Neuronal stem cell (in vitro differentiated cells): ENCODE results near the gene YBX1.

Experiments
- DNase-seq: peaks from one replicate; pipeline ENCODE4 v3.0.0-alpha.2; 2013; ENCODE audit warnings: low spot score
- H2AFZ ChIP-seq: one replicate; pipeline ENCODE4 v1.6.1; 2013; ENCODE audit warnings: mild to moderate bottlenecking, low read length, inconsistent platforms
- H2AK5ac ChIP-seq: 2 replicates; pipeline ENCODE4 v1.6.1; 2013; ENCODE audit warnings: low read depth, mild to moderate bottlenecking, inconsistent platforms, low read length, moderate library complexity, mixed read lengths
- H2BK120ac ChIP-seq: 2 replicates; pipeline ENCODE4 v1.6.1; 2013; ENCODE audit warnings: low read depth, mild to moderate bottlenecking, inconsistent platforms, low read length, moderate library complexity, mixed read lengths
- H2BK12ac ChIP-seq: one replicate; pipeline ENCODE4 v1.6.1; 2013; ENCODE audit warnings: low read length, inconsistent platforms
- H2BK15ac ChIP-seq: 2 replicates; pipeline ENCODE4 v1.6.1; 2013; ENCODE audit warnings: mild to moderate bottlenecking, low read length, inconsistent platforms, mixed read lengths
- H2BK5ac ChIP-seq: one replicate; pipeline ENCODE4 v1.6.1; 2013; ENCODE audit warnings: inconsistent platforms, mild to moderate bottlenecking, low read length, moderate library complexity
- H3K14ac ChIP-seq: one replicate; pipeline ENCODE4 v1.6.1; 2013; ENCODE audit warnings: low read length, inconsistent platforms
- H3K18ac ChIP-seq: 2 replicates; pipeline ENCODE4 v1.6.1; 2013; ENCODE audit warnings: low read length, inconsistent platforms
- H3K23ac ChIP-seq: 2 replicates; pipeline ENCODE4 v1.6.1; 2013; ENCODE audit warnings: low read depth, mild to moderate bottlenecking, mixed read lengths, low read length, inconsistent platforms; ENCODE audit not compliant: poor library complexity
- H3K27ac ChIP-seq: replicated peaks from 3 replicates; pipeline ENCODE4 v1.5.1; 2013; ENCODE audit warnings: low read length, inconsistent platforms
- H3K27me3 ChIP-seq, 3 experiments: 2 replicates each; pipeline ENCODE4 v1.6.1; 2013; ENCODE audit warnings: low read length in 3 of 3, mild to moderate bottlenecking in 2 of 3, inconsistent platforms in 1 of 3, low read depth in 1 of 3, mixed read lengths in 1 of 3, moderate library complexity in 1 of 3; ENCODE audit not compliant: control insufficient read depth in 3 of 3, insufficient read depth in 3 of 3
- H3K36me3 ChIP-seq, 2 donors: replicated peaks in 1 of 2; 2 replicates each; pipeline ENCODE4 v1.6.1; 2013; ENCODE audit warnings: low read length in 2 of 2; ENCODE audit not compliant: control insufficient read depth in 2 of 2, insufficient read depth in 2 of 2
- H3K4ac ChIP-seq: 2 replicates; pipeline ENCODE4 v1.6.1; 2013; ENCODE audit warnings: inconsistent platforms, mild to moderate bottlenecking, low read length, moderate library complexity
- H3K4me1 ChIP-seq, 2 donors: 1 replicate in 1 of 2; 2 replicates in 1 of 2; pipeline ENCODE4 v1.6.1; 2013; ENCODE audit warnings: low read length in 2 of 2, low read depth in 1 of 2; ENCODE audit not compliant: control insufficient read depth in 2 of 2, insufficient read depth in 1 of 2
- H3K4me2 ChIP-seq: one replicate; pipeline ENCODE4 v1.6.1; 2013; ENCODE audit warnings: mild to moderate bottlenecking, low read length, inconsistent platforms; ENCODE audit not compliant: insufficient read depth, poor library complexity, severe bottlenecking
- H3K4me3 ChIP-seq, 2 donors: 2 replicates each; pipeline ENCODE4 v1.5.1; 2013; ENCODE audit warnings: low read length in 2 of 2, mild to moderate bottlenecking in 2 of 2, inconsistent platforms in 1 of 2, moderate library complexity in 1 of 2
- H3K79me1 ChIP-seq: one replicate; pipeline ENCODE4 v1.6.1; 2013; ENCODE audit warnings: low read depth, mild to moderate bottlenecking, inconsistent platforms, low read length, moderate library complexity
- H3K9ac ChIP-seq: one replicate; pipeline ENCODE4 v1.6.1; 2013; ENCODE audit warnings: mild to moderate bottlenecking, low read depth, low read length, inconsistent platforms; ENCODE audit not compliant: poor library complexity
- H3K9me3 ChIP-seq, 2 donors: replicated peaks in 1 of 2; 2 replicates each; pipeline versions ENCODE3 to v1.6.1; 2013; ENCODE audit warnings: low read length in 2 of 2, mild to moderate bottlenecking in 2 of 2, inconsistent platforms in 1 of 2, low read depth in 1 of 2, mixed read lengths in 1 of 2, moderate library complexity in 1 of 2; ENCODE audit not compliant: control insufficient read depth in 2 of 2, insufficient read depth in 1 of 2
- H4K8ac ChIP-seq: one replicate; pipeline ENCODE4 v1.6.1; 2013; ENCODE audit warnings: low read depth, mild to moderate bottlenecking, inconsistent platforms, low read length, moderate library complexity
- H4K91ac ChIP-seq: one replicate; pipeline ENCODE4 v1.6.1; 2013; ENCODE audit warnings: low read length, low read depth, mild to moderate bottlenecking, inconsistent platforms; ENCODE audit not compliant: poor library complexity
- WGBS, 2 donors: extraction: QIAGEN DNeasy Blood & Tissue Kit; methylation state at CpG; one replicate each; pipeline ENCODE4 v1.1.7; 2013; ENCODE audit warnings: missing lambda C conversion rate in 2 of 2, mixed read lengths in 1 of 2; ENCODE audit not compliant: insufficient read length in 2 of 2, insufficient replicate concordance in 1 of 2; ENCODE audit errors: extremely low coverage in 2 of 2; 5-methylcytosine and 5-hydroxymethylcytosine counted together

Gene YBX1

DNA sequence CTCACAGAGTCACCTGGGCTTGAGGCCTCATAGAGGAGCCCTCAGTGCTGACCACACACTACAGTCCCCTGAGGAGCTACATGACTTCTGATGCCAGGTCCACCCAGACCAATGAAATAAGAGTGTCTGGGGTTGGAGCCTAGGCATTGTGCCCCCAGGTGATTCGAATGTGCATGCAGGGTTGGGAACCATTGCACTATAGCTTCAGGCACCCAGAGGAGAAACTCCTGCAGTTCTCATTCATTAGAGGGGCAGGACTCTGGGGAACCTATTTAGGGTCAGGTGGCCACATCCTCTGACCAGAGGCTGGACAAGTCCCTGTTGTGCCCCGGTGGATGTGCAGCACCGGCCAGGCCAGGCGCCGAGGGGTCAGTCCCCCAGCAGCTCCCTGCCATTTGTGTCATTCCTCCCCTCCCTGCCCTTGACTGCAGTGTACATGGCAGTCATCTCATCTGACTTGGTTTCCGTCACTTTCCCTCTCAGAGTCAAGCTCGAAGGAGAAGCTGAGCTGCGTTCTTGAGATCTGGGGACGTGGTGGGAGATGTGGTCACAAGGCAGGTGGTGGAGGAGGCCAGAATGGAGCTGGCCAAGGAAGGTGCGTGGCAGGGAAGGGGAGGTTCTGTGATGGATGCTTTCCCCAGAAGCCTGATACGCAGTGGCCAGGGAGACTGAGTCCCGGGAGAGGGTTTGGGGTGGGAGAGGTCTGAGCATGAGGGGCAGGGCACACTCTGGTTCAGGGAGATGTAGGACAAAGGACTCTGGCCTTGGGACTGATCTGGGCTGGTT lies 51.4 kb downstream of the YBX1 start:
- no peak for DNase-seq
- no peaks in the 10 kb centered on the region for H3K9me3 ChIP-seq
- no peak overlapping the region for H4K8ac ChIP-seq
- no peak overlapping the region for H3K23ac ChIP-seq
- no peak overlapping the region for H3K27ac ChIP-seq
- H3K9ac ChIP-seq: no peak overlapping the region
- H3K18ac ChIP-seq: peak overlapping the region; percentile 32
- peak overlapping the region; percentile 58 for H2AFZ ChIP-seq
- H3K4me3 ChIP-seq: no peak overlapping the region
- peak overlapping the region; percentile 7 for H2BK15ac ChIP-seq
- no CpG with 5 or more reads among the region's 12 CpGs for WGBS, 2 donors
- peak overlapping the region; percentile 33 for H2BK12ac ChIP-seq
- H3K79me1 ChIP-seq: no peaks in the 10 kb centered on the region
- H3K4me1 ChIP-seq: no peaks in the 10 kb centered on the region
- no peak overlapping the region for H3K4me2 ChIP-seq
- H3K36me3 ChIP-seq: no peaks in the 10 kb centered on the region
- H2BK5ac ChIP-seq: no peak overlapping the region
- H4K91ac ChIP-seq: no peak overlapping the region
- no peak overlapping the region for H3K4ac ChIP-seq
- H3K14ac ChIP-seq: no peak overlapping the region
- H2AK5ac ChIP-seq: peak overlapping the region; percentile 24
- no peak overlapping the region for H2BK120ac ChIP-seq
- no peaks in the 10 kb centered on the region for H3K27me3 ChIP-seq

GRCh38 chr1:42734201-42735035 lies 52.2 kb downstream of the YBX1 start:
- Histone ChIP-seq H3K4me1 (peaks cover 0 to 3% of the 10 kb centered on the region in 2 donors), H3K18ac (no peak overlapping the region), H3K9ac (no peak overlapping the region), H3K9me3 (no peaks in the 10 kb centered on the region), H2BK12ac (no peak overlapping the region), H4K8ac (no peak overlapping the region), H3K23ac (peak overlapping the region; percentile 28), H2BK120ac (no peak overlapping the region), H2AK5ac (peak overlapping the region; percentile 24), H3K27me3 (no peaks in the 10 kb centered on the region), H2BK15ac (peak overlapping the region; percentile 7), H4K91ac (no peak overlapping the region), H2BK5ac (no peak overlapping the region), H3K27ac (no peak overlapping the region), H2AFZ (peak overlapping the region; percentile 58), H3K4ac (no peak overlapping the region), H3K79me1 (no peaks in the 10 kb centered on the region), H3K4me2 (no peak overlapping the region), H3K14ac (no peak overlapping the region), H3K4me3 (peak overlapping the region in 1 of 2 donors; percentile 17), H3K36me3 (peaks cover 0 to 1% of the 10 kb centered on the region in 2 donors)
- WGBS, 2 donors: no CpG with 5 or more reads among the region's 7 CpGs
- no peak for DNase-seq

- no peak overlapping the region for H3K14ac ChIP-seq
- no peak overlapping the region for H2BK5ac ChIP-seq
- no peaks in the 10 kb centered on the region for H3K9me3 ChIP-seq
- no peak overlapping the region for H2AK5ac ChIP-seq
- H4K91ac ChIP-seq: no peak overlapping the region
- H3K23ac ChIP-seq: peak overlapping the region; percentile 82
- no peak overlapping the region for H3K4me2 ChIP-seq
- H4K8ac ChIP-seq: no peak overlapping the region
- no peak overlapping the region for H2AFZ ChIP-seq
- H3K4me1 ChIP-seq: peaks cover 4 to 9% of the 10 kb centered on the region in 2 donors
- no peak overlapping the region for H2BK12ac ChIP-seq
- peaks cover 0 to 1% of the 10 kb centered on the region in 2 donors for H3K36me3 ChIP-seq
- H3K27me3 ChIP-seq: no peaks in the 10 kb centered on the region
- H3K4me3 ChIP-seq: no peak overlapping the region
- no peak overlapping the region for H3K4ac ChIP-seq
- DNase-seq: no peak
- no CpG with 5 or more reads among the region's 11 CpGs for WGBS, 2 donors
- H3K18ac ChIP-seq: peak overlapping the region; percentile 80
- no peak overlapping the region for H2BK120ac ChIP-seq
- no peak overlapping the region for H3K27ac ChIP-seq
- H3K79me1 ChIP-seq: no peaks in the 10 kb centered on the region
- no peak overlapping the region for H2BK15ac ChIP-seq
- no peak overlapping the region for H3K9ac ChIP-seq
Measured at GRCh38 chr1:42735056-42735455, 52.8 kb downstream of the YBX1 start.
